Endothelial cell of umbilical vein (primary cell): ENCODE results near the gene ELANE. TPM values are rescaled to one million over a fixed set of nuclear protein-coding genes. Genes with fewer than 3 reads are reported as not detected.

Source experiments
- BruUV-seq: library from RNA; stranded (reverse); fragments of 400-500 nt; replicated peaks from 2 replicates; lab custom pipeline; 2021; lab: Mats Ljungman, UMichigan
- CTCF ChIA-PET: fragments of 300-600, 350-600 bp; sonication (Branson Sonifier 250); formaldehyde crosslinking; loops from one replicate; lab custom pipeline; 2021; ENCODE audit warnings: antibody characterized with exemption, inconsistent platforms; lab: Charles Lee
- POLR2A ChIA-PET: fragments of 300-600, 350-600 bp; sonication (Branson Sonifier 250); formaldehyde crosslinking; loops from one replicate; lab custom pipeline; 2021; ENCODE audit warnings: antibody characterized with exemption, inconsistent platforms; lab: Charles Lee
- DNase-seq: peaks from one replicate; pipeline ENCODE4 v3.0.0-alpha.2; 2011; ENCODE audit warnings: low read depth, low spot score
- FAIRE-seq: peaks from 2 replicates; lab custom pipeline; 2011; peaks lifted over from hg19 to GRCh38; lab: Jason Lieb, UNC
- H2AFZ ChIP-seq: 2 replicates; pipeline ENCODE4 v1.6.0; 2012; ENCODE audit warnings: low read depth, low read length, control low read depth, inconsistent platforms
- H3K27ac ChIP-seq: 2 replicates; pipeline ENCODE4 v1.5.1; 2011; ENCODE audit warnings: low read depth, mild to moderate bottlenecking, control low read depth, low read length, moderate library complexity; ENCODE audit not compliant: insufficient read depth
- H3K27me3 ChIP-seq, 2 experiments: 2 replicates each; pipeline versions ENCODE4 v1.6.0 to v1.6.1; 2011; ENCODE audit warnings: low read length in 2 of 2, mixed read lengths in 1 of 2; ENCODE audit not compliant: control insufficient read depth in 2 of 2, insufficient read depth in 2 of 2
- H3K36me3 ChIP-seq, 2 experiments: 2 replicates in 1 of 2; 3 replicates in 1 of 2; pipeline ENCODE4 v1.5.1; 2011; ENCODE audit warnings: low read length in 2 of 2, mild to moderate bottlenecking in 1 of 2, moderate library complexity in 1 of 2; ENCODE audit not compliant: control insufficient read depth in 2 of 2, insufficient read depth in 2 of 2; ENCODE audit errors: extremely low read depth in 1 of 2
- H3K4me1 ChIP-seq: 3 replicates; pipeline ENCODE4 v1.5.1; 2011; ENCODE audit warnings: mild to moderate bottlenecking, low read length; ENCODE audit not compliant: control insufficient read depth, insufficient read depth; ENCODE audit errors: extremely low read depth
- H3K4me2 ChIP-seq: 2 replicates; pipeline ENCODE4 v1.6.1; 2011; ENCODE audit warnings: low read length, control low read depth, mixed read lengths; ENCODE audit not compliant: insufficient read depth
- H3K4me3 ChIP-seq, 3 experiments: fragments of 200-600 bp in 1 of 3; sonication (generic), shearing (Covaris generic) in 1 of 3; replicated peaks in 1 of 3; 2 replicates each; pipeline ENCODE4 v1.5.1; 2011 to 2016; ENCODE audit warnings: control low read depth in 3 of 3, low read length in 3 of 3, mild to moderate bottlenecking in 2 of 3, inconsistent platforms in 1 of 3, low read depth in 1 of 3, moderate library complexity in 1 of 3; ENCODE audit not compliant: insufficient read depth in 1 of 3
- H3K79me2 ChIP-seq: 2 replicates; pipeline ENCODE4 v1.6.0; 2012; ENCODE audit warnings: low read length, inconsistent platforms; ENCODE audit not compliant: control insufficient read depth, insufficient read depth
- H3K9ac ChIP-seq: replicated peaks from 2 replicates; pipeline ENCODE3; 2011; ENCODE audit warnings: low read length, control low read depth; ENCODE audit not compliant: insufficient read depth; ENCODE audit errors: extremely low read depth
- H3K9me1 ChIP-seq: replicated peaks from 3 replicates; pipeline ENCODE4 v1.6.0; 2011; ENCODE audit warnings: mild to moderate bottlenecking, low read length; ENCODE audit not compliant: control insufficient read depth, insufficient read depth; ENCODE audit errors: extremely low read depth
- H3K9me3 ChIP-seq: replicated peaks from 2 replicates; pipeline ENCODE4 v1.5.1; 2012; ENCODE audit warnings: low read length, inconsistent platforms; ENCODE audit not compliant: control insufficient read depth, insufficient read depth
- H4K20me1 ChIP-seq: replicated peaks from 2 replicates; pipeline ENCODE3; 2011; ENCODE audit warnings: mild to moderate bottlenecking, low read length; ENCODE audit not compliant: control insufficient read depth, insufficient read depth; ENCODE audit errors: extremely low read depth
- CTCF ChIP-seq, 2 donors: IDR thresholded peaks; 1 replicate in 1 of 2; 2 replicates in 1 of 2; pipeline ENCODE4 v1.5.1; 2011; ENCODE audit warnings: low read length in 2 of 2, mild to moderate bottlenecking in 2 of 2, moderate library complexity in 2 of 2, control low read depth in 1 of 2, inconsistent platforms in 1 of 2, low read depth in 1 of 2; ENCODE audit not compliant: insufficient read depth in 1 of 2; ENCODE audit errors: extremely low read depth in 1 of 2
- EZH2 ChIP-seq: IDR thresholded peaks from 2 replicates; pipeline ENCODE4 v1.6.1; 2012; ENCODE audit warnings: borderline replicate concordance, low read depth, mild to moderate bottlenecking, moderate library complexity, low read length, inconsistent platforms; ENCODE audit not compliant: severe bottlenecking
- FOS ChIP-seq: IDR thresholded peaks from 2 replicates; pipeline ENCODE4 v1.6.1; 2011; ENCODE audit warnings: mild to moderate bottlenecking, low read length, moderate library complexity, borderline replicate concordance; ENCODE audit not compliant: insufficient read depth
- GATA2 ChIP-seq: IDR thresholded peaks from 2 replicates; pipeline ENCODE4 v1.7.0; 2011; ENCODE audit warnings: low read depth, mild to moderate bottlenecking, moderate library complexity, mixed read lengths, low read length; ENCODE audit not compliant: insufficient read length, insufficient read depth
- JUN ChIP-seq: IDR thresholded peaks from 2 replicates; pipeline ENCODE4 v1.6.1; 2011; ENCODE audit warnings: borderline replicate concordance, low read depth; ENCODE audit not compliant: insufficient read length, insufficient read depth
- MAX ChIP-seq: IDR thresholded peaks from 2 replicates; pipeline ENCODE4 v1.6.1; 2011; ENCODE audit not compliant: insufficient read depth, insufficient read length
- MYC ChIP-seq: IDR thresholded peaks from one replicate; pipeline ENCODE4 v1.6.1; 2011; ENCODE audit warnings: mild to moderate bottlenecking, low read depth, low read length
- POLR2A ChIP-seq: IDR thresholded peaks from 2 replicates; pipeline ENCODE4 v1.6.1; 2012; ENCODE audit warnings: low read depth, mild to moderate bottlenecking, control low read depth, low read length
- POLR2AphosphoS5 ChIP-seq: IDR thresholded peaks from 2 replicates; pipeline ENCODE4 v1.6.1; 2012; ENCODE audit warnings: low read depth, mild to moderate bottlenecking, control low read depth, low read length, moderate library complexity; ENCODE audit not compliant: insufficient read depth
- dilution Hi-C: fragments of 300-500 bp; cut with MboI; formaldehyde crosslinking; loops from one replicate; pipeline ENCODE4 v1.15.0; 2019; ENCODE audit warnings: low sequenced_read_pairs; ENCODE audit not compliant: extremely low pct_ligation_motif_present
- intact Hi-C: fragments of 100-400 bp; cut with micrococcal nuclease; formaldehyde crosslinking; loops from one replicate; pipeline ENCODE4 v1.10.0; 2022
- polyA plus RNA-seq, 4 experiments: library from polyadenylated mRNA; depleted of rRNA in 3 of 4; stranded (reverse) in 3 of 4; unstranded in 1 of 4; fragments of >200 nt; gene quantifications; 2 replicates each; pipeline versions ENCODE4 v1.2.1 to v1.2.3, GENCODE V29; 2011 to 2012; ENCODE audit warnings: missing spikeins in 1 of 4
- total RNA-seq: library from RNA; stranded (reverse); gene quantifications from 2 replicates; pipeline ENCODE4 v1.2.3, GENCODE V29; 2021

Gene ELANE
- total and polyA plus RNA-seq, 2 donors (not counting 3 experiments of a cell fraction or from before 2014, with no cell fraction given) = not detected

- POLR2A ChIA-PET = no interaction called here
- FAIRE-seq = no peak
- no peak for TF ChIP-seq MYC
- TF ChIP-seq EZH2 = no peak
- DNase-seq = no peak
- Histone ChIP-seq H2AFZ (no peak overlapping the region), H3K79me2 (no peaks in the 10 kb centered on the region), H3K27me3 (peaks cover 0 to 2% of the 10 kb centered on the region in 2 experiments), H3K4me2 (no peak overlapping the region), H4K20me1 (no peaks in the 10 kb centered on the region), H3K9me1 (no peaks in the 10 kb centered on the region), H3K36me3 (no peaks in the 10 kb centered on the region), H3K9ac (no peak overlapping the region), H3K4me1 (no peaks in the 10 kb centered on the region), H3K4me3 (no peak overlapping the region), H3K9me3 (no peaks in the 10 kb centered on the region), H3K27ac (no peak overlapping the region)
- BruUV-seq = no TSS peak
- CTCF ChIA-PET = interaction anchor here (1.1 to 2.2 kb wide), 2 partner anchors 10 to 126 kb away, joined by 3 to 9 read pairs; partner anchors contain the start of gene WDR18
- intact Hi-C loops (no loop called here), dilution Hi-C loops (no loop called here)
Measured at GRCh38 chr19:858284-858683, 6.2 kb downstream of the ELANE start.

- ChIA-PET POLR2A (no interaction called here), CTCF (interaction anchor here (1.1 to 2.2 kb wide), 2 partner anchors 11 to 125 kb away, joined by 3 to 9 read pairs; partner anchors contain the start of gene WDR18)
- DNase-seq (no peak), FAIRE-seq (no peak)
- Histone ChIP-seq H3K9ac (no peak within 1 kb of the TSS), H2AFZ (peak within 1 kb of the TSS; percentile 1), H3K79me2 (no peaks in the 10 kb centered on the region), H3K36me3 (no peaks in the 10 kb centered on the region), H3K4me3 (no peak within 1 kb of the TSS), H3K27ac (no peak within 1 kb of the TSS), H3K9me3 (no peaks in the 10 kb centered on the region), H3K9me1 (no peaks in the 10 kb centered on the region), H3K4me1 (no peaks in the 10 kb centered on the region), H3K27me3 (peaks cover 0 to 2% of the 10 kb centered on the region in 2 experiments), H4K20me1 (no peaks in the 10 kb centered on the region), H3K4me2 (peak within 1 kb of the TSS; percentile 1)
- TF ChIP-seq MAX (no peak), GATA2 (no peak), CTCF (IDR thresholded peaks at IDR 0.05; ENCODE audit: extremely low read depth in 1 of 2, insufficient read depth in 1 of 2, low read depth in 1 of 2, low read length in 2 of 2) (no peak), FOS (no peak), JUN (no peak), POLR2AphosphoS5 (no peak), MYC (no peak), EZH2 (no peak), POLR2A (no peak)
- no TSS peak for BruUV-seq
- intact Hi-C loops (no loop called here), dilution Hi-C loops (no loop called here)
Measured at GRCh38 chr19:858868-859843, 7.1 kb downstream of the ELANE start, which contains the start of gene CFD. Gene CFD, plus strand, starts transcription at chr19:859664. Its CDS starts 26 bp downstream, at chr19:859690.
